Renal cortex interstitium (tissue), 11 donors: Measurements from ENCODE around the gene PRRG4. TPM values are rescaled to one million over a fixed set of nuclear protein-coding genes. Genes with fewer than 3 reads are reported as not detected.
"Not testable (repeated sequence)": the region's sequence is repeated elsewhere in the genome, so short reads cannot be mapped to it uniquely, and the experiment has no call there.

Experiments
- DNase-seq, 11 donors: peaks; one replicate each; pipeline ENCODE4 v3.0.0-alpha.2; 2013; ENCODE audit warnings: low read depth in 9 of 11, low spot score in 4 of 11; ENCODE audit errors: extremely low read depth in 1 of 11
- polyA plus RNA-seq, 3 donors: library from polyadenylated mRNA; unstranded; fragments of 120-200 nt; gene quantifications; one replicate each; pipeline ENCODE4 v1.2.1, GENCODE V29; 2013; ENCODE audit not compliant: insufficient read length in 3 of 3

The PRRG4 gene
- polyA plus RNA-seq, 3 donors: 4.9 to 7.9 (median 6.5) TPM

DNA sequence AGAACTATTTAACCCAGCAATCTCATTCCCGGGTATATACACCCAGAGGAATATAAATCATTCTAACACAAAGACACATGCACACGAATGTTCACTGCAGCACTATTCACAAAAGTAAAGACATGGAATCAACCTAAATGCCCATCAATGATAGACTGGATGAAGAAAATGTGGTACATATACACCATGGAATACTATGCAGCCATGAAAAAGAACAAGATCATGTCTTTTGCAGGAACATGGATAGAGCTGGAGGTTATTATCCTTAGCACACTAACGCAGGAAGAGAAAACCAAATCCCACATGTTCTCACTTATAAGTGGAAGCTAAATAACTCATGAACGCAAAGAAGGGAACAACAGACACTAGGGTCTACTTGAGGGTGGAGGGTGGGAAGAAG is 39.0 kb downstream of the PRRG4 start:
- not testable (repeated sequence) for DNase-seq

DNA sequence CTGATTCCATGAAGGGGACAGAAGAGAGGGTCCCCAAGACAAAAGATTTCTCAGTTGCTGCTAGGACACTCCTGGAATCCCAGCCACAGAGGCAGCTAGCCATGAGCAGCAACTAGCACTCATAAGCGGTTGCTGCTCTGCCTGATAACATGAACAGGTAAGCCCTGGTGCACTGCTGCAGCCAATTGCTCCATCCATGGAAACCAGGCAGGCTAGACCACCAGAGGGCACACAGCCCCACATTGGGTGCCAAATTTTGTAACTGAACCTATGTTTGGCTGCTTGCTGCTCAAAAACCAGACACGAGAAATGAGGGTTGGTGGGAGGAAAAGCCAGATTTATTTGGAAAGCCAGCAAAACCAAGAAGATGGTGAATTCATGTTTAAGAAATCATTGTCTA is 40.9 kb downstream of the PRRG4 start:
- DNase-seq: no peak

DNA sequence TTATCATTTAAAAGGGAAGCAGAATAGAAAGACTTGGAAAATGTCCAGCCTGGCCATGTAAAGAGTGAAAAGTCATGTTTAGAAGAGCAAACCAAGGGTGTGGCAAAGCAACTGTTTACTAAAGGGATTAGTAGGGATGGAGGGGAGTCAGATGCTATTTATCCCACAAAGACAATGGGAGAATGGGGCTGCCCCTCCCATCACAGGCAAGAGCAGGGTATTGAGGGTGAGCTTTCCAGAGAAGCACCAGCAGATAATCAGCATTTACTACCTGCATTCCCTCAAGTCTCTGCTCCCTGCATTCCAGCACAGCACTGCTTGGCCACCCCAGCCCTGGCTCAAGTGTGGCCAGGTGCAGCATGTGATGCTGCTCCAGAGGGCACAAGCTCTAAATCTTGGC is 44.4 kb downstream of the PRRG4 start:
- no peak for DNase-seq

DNA sequence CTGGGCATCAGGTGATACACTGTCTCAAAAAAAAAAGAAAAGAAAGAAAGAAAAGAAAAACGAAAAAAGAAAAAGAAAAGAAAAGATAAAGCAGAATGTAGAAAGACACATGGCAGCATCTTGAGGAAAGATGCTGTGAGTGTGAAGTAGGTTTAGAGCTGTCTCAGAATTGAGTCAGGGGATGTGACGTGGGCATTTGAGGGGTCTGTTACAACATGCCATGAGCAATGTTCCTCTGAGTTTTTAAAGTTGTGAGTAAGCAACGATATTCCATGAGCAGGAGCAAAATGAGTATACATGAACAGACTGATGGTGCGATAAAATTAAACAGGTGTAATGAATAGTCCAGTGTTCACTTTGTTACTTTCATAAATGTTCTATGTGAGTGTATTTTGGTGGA is 51.6 kb downstream of the PRRG4 start:
- DNase-seq: no peak

DNA sequence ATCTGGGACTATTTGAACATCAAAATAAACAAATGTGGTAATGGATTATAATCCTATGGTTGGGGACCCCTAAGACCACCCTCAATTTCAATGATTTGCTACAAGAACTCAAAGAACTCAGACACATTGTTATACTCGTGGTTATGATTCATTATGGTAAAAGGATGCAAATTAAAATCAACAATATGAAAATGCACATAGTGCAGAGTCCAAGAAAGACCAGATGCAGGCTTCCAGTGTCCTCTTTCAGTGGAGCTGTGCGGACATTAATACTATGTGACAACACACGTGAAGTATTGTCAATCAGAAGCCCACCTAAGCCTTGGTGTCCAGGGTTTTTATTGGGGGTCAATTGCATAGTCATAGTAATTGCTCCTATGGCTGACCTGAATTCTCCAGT is 53.7 kb downstream of the PRRG4 start:
- no peak for DNase-seq

DNA sequence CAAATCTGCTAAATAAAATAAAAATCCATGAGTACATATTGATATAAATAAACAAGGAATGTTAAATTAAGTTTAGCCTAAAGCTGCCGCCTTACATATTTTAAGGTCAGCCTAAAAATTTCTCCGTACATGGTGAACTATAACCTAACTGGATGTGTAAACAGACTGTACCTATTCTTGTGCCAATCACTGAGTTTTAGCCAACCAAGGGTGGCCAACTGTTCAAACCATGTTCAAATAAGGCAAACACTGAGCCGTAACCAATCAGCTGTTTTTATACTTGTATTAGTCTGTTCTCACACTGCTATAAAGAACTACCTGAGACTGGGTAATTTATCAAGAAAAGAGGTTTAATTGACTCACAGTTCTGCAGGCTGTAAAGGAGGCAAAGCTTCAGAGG is 54.3 kb downstream of the PRRG4 start:
- no peak for DNase-seq

DNA sequence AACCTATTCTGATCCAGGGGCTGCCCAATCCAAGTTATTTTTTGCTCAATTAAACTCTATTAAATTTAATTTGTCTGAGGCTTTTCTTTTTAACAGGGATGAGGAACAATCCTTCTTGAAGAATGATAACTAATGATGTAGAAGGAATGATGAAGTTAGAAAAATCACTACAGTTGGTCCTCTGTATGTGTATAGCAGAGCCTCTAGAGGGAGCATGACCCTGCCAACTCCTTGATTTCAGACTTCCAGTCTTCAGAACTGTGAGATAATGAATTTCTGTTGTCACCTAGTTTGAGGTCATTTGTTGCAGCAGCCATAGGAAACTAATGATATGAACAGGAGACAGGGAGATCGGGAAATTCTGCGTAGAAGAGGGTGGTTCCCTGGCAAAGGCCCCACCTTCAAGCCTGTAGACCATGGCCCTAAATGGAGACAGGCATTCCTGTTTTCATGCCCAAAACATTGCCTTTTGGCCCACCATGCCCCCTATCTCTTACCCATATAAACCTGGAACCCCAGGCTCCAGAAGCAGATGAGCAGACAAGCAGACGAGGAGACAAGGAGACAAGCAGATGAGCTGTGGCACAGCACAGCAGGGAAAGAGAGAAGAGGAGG is 55.1 kb downstream of the PRRG4 start:
- DNase-seq: no peak

DNA sequence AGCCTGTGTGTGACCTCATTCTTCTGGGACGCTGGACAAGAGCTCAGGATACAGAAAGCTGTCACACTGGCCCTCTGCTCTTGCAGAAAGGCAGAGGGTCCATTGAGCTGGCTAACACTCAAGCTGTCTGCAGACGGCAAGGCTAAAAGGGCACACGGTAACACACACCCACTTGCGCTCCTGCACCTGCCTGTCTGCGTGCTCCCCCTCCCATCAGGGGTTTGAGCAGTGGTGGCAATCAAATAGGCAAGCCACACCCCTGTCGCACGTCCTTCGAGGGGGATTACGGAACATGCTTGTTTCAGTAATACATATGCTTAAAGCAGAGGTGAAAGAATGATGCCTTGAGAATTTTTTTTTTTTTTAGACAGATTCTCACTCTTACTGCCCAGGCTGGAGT is 55.8 kb downstream of the PRRG4 start:
- no peak for DNase-seq

DNA sequence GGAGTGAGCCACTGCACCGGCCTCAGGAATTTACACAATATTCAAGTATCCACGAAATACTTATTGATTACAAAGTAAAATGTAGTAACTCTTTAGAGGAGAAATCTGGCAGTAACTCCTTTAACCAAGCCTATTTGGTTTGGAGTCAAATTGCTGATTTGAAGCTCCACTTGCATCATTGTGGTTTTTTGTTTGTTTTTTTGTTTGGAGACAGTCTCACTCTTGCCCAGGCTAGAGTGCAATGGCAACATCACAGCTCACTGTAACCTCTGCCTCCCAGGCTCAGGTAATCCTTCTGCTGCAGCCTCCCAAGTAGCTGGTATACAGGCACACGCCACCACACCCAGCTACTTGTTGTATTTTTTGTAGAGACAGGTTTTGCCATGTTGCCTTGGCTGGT is 56.5 kb downstream of the PRRG4 start:
- no peak for DNase-seq

DNA sequence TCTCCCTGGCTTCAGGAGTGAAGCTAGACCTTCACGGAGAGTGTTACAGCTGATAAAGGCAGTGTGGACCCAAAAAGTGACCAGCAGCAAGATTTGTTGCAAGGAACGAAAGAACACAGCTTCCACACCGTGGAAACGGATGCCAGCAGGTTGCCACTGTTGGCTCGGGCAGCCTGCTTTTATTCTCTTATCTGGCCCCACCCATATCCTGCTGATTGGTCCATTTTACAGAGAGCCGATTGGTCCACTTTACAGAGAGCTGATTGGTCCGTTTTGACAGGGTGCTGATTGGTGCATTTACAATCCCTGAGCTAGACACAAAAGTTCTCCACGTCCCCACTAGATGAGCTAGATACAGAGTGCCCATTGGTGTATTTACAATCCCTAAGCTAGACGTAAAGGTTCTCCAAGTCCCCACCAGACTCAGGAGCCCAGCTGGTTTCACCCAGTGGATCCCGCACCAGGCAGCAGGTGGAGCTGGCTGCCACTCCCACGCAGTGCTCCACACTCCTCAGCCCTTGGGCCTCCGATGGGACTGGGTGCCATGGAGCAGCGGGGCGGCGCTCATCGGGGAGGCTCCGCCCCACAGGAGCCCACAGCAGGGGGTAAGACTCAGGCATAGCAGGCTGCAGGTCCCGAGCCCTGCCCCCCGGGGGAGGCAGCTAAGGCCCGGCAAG is 58.1 kb downstream of the PRRG4 start:
- DNase-seq: not testable (repeated sequence)

DNA sequence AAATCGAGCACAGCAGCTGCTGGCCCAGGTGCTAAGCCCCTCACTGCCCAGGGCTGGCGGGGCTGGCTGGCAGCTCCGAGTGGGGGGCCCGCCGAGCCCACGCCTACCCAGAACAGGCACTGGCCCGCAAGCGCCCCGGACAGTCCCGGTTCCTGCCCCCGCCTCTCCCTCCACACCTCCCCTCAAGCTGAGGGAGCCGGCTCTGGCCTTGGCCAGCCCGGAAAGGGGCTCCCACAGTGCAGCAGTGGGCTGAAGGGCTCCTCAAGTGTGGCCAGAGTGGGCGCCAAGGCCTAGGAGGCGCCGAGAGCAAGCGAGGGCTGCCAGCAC is 58.6 kb downstream of the PRRG4 start:
- not testable (repeated sequence) for DNase-seq

DNA sequence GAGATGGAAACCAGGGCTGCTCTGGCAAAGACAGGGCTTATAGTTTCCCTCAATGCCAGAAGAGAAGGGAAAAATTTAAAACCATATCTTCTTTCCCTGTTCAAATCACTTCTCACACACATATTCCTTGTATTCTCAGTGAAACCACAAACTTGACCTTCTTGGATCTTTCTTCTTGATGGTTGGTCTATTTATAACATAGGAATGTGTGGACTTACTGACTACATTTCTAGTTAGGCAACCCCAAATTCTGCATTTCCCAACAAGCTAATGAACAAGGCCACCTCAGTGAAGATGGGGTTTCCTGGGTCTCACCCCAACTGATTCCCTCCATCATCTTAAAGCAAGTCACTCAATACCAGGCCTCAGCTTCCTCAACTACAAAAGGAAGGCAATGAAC is 59.1 kb downstream of the PRRG4 start:
- DNase-seq: no peak

DNA sequence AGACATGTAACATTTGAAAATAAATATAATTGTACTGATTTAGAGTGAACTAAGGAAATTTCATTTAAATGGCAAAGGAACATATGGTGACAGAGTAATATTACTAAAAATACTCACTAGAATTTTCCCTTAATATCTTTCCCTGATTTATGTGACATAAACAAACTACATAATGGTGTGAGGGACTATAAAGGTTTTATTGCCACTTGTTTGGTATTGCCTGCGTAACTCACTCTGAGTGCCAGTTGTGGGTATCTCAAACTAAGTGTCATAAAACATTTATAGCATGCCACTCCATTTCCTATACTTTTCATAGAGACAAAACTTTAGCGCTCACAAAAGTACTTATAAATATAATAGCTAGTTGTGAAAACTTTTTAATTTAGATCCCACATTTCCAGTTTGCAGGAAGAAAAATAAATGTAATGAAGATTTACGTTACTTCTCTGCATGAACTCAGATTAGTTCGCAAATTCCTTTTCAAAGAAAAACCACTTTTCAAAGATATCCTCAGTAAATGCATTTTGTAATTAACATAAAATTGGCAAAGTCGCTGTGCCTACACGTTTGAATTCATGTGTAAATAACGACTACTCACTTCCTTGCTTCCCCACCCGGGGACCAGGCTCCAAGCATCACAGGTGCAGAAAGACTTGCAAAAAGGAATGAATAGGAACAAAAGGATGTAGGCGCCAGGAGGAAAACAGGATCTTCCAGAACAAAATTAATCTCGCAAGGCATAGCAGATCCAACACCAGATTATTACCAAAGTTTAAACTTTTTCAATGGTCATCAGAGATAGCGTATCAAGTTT is 61.3 kb downstream of the PRRG4 start:
- DNase-seq: no peak

DNA sequence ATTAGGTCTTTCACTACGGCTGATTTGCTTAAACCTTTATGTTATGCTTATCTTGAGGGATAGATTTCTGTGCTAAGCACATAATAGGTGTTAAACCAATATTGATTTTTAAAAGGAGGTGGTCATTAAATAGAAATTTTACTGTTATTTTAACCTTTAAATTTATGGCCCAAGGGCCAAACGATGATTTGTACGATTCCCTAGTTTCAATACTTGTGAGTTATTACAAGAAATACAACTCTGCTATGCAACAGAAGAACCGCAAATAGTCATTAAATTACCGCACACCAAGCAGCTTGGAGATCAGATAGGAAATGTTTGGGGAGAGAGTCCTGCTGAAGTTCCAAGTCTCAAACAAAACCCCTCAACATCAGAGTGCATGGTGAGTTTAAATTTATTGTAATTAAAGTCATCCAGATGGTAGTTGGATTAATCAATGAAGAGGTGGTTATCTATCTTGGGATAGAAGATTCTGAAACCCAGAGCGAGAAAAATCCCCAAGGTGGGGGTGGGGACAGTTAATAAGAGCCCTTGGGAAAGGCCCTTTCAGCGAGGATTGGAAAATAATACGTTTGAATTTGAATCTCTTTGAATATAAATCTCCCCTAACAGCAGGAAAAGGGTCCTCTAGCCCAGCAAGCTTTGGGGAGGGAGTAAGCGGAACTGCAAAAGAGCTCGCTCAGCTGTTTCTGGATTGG is 62.1 kb downstream of the PRRG4 start:
- peak in 3 of 11 donors; percentile 55 to 62 (median 58) for DNase-seq

DNA sequence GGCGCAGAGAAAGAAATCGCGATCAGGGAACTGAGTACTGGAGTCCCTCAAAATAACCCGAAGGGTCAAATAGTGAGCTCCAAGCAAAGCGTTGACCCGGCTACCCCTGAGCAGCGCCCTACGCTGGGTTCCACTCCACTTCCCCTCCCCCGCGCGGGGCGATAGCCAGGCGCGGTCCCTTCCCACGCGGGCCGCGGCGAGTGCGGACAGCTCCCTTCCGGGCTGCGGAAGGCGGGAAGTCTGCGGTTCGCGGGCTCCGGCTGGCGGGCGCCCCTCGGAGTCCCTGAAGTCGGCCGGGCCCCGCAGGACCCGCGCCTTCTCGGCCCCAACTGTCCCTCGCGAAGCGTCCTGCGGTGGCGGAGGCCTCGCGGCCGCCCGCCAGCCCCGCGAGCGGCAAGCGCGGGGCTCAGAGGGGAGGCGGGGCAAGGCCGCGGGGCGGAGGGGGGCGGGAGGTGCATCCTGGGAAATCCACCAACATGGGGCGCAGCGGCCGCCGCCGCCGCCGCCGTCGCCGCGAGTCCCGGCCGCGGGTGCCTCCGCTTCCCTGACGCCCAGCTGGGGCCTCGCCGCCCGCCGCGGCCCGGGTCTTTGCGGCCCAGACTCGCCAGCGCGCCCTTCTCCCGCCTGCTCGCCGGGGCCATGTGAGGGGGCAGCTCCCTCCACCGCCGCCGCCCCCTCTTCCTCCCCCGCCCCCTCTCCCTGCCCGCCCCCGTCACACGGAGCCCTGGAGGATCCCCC is 62.8 kb downstream of the PRRG4 start, which contains the start of gene QSER1:
Gene QSER1, plus strand, starts transcription at position 457 of the 738 bp plus-strand sequence. CDS start 315 bp downstream, outside the sequence.
- DNase-seq: peak in 7 of 11 donors; percentile 46 to 74 (median 64)

DNA sequence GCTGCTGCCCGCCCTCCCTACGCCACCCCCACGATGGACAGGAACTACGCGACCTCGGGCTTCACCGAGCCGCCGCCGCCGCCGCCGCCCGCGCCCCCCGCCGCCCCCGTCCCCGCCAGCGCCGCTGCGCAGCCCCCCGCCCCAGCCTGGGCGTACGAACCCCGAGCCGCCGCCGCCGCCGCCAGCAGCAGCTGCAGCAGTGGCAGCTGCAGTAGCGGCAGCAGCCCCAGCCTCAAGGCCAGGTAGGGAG is 63.3 kb downstream of the PRRG4 start:
- no peak for DNase-seq

DNA sequence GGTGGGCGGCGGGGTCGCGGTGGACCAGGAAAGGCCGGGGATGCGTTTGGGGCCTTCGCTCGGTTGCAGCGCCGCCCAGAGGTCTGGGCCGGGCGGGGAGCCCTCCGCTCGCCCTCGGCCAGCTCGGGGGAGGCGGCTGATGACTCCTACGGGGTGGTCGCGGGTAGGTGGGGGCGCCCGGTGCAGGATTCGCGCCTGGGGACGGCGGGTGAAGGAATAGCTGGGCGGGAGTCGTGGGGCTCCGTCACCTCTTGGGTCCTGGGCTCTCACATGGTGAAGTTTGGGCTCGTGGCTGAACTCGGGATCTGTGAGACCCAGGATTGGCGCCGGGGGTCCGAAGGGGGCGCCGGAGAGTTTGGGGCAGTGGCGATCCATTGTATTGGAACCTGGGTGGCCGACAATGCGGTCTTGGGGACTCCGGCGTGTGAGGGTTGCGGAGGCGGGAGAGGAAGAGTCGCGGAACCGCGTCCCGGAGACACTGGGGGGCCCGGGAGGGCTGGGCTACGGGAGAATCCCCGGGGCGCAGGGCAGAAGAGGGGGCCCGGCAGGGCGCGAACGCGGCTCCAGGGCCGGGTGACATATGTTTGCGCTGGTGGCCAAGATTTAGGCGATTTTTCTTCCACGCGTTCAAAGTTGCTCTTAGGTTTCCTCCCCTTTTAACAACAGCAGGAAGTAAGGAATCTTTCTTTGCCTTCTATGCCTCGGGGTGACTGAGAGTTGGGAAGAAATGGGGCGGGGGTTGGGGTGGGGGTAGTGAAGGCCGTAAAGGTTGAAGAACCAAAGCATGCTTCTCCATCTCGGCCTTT is 63.8 kb downstream of the PRRG4 start:
- DNase-seq: peak in 7 of 11 donors; percentile 33 to 68 (median 63)

DNA sequence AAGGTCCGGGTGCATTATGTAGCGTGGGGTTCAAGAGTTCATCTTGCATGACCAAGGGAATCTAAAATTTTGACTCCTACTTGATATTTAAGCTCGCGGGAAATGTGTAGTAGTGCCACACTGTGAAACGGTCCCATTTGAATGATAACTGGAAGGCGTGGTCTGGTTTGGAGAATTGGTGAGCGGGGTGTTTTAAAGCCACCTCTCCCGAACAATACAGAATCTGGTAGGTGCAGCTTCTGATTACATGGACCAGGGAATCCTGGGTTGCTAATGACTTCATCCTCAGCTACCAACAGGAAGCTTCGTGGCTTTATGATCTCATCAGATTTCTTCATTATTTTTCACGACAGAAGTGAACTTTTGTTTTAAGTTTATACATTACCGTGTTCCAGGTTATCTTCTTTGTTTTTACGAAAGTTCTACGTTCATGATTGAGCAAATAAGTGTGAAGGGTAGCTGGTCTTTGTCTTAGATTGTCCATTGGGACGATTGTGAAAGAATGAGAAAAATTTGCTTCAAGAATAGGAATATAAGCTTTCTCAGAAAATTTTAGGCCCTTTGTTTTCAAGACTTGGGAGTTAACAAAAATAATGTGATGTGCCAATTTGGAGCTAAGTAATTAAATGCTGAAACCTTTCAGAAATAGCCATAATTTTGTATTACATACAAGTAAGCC is 64.6 kb downstream of the PRRG4 start:
- peak in 8 of 11 donors; percentile 53 to 80 (median 68) for DNase-seq
